Astrocyte of the cerebellum (primary cell): ENCODE results near the gene OXCT1.

Source experiments
- DNase-seq: peaks from one replicate; pipeline ENCODE4 v3.0.0-alpha.2; 2011; ENCODE audit warnings: low read depth
- H3K4me3 ChIP-seq: 2 replicates; pipeline ENCODE4 v1.5.1; 2011; ENCODE audit warnings: mild to moderate bottlenecking, low read depth, low read length, moderate library complexity
- in situ Hi-C: cut with HindIII; loops from 2 replicates; pipeline ENCODE4 v1.10.0; 2017; ENCODE audit warnings: low sequenced_read_pairs
- TF ChIP-seq, protein P1 (sequence below): IDR thresholded peaks from 2 replicates; pipeline ENCODE4 v1.5.1; 2012; ENCODE audit warnings: low read length, low read depth, moderate library complexity, mild to moderate bottlenecking; ENCODE audit errors: missing control alignments

OXCT1 gene

DNA sequence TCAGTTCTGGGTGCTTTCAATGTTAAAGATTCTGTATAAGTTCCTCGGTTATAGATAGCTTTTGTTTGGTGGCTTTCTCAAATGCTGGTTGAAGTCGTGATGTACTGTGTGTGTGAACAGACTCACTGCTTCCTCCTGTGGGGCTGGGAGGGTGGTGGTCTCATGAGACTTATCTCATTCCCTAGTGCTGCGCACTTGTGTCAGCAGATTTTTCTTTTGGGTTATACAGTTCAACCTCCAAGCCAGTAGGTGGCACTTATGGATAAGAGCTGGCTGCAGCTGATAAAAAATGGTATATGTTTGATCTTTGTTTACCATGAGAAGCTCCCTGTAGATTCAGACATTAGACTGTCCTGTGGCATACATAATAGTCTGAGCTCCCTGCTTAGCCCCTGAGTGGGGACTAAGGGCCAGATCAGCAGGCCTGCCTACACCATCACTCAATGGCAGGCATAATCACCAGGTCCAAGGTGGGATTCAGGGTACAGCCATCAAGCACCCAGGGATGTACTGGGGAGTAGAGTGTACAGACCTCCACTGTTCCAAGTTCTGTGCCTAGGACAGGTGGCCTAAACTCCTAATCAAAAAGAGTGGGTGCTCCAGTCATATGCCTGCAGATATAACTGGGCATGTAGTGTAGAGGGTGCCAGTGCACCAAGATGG lies 174.2 kb downstream of the OXCT1 start:
- no peak for DNase-seq
- H3K4me3 ChIP-seq = no peak overlapping the region
- TF ChIP-seq, protein P1, sequence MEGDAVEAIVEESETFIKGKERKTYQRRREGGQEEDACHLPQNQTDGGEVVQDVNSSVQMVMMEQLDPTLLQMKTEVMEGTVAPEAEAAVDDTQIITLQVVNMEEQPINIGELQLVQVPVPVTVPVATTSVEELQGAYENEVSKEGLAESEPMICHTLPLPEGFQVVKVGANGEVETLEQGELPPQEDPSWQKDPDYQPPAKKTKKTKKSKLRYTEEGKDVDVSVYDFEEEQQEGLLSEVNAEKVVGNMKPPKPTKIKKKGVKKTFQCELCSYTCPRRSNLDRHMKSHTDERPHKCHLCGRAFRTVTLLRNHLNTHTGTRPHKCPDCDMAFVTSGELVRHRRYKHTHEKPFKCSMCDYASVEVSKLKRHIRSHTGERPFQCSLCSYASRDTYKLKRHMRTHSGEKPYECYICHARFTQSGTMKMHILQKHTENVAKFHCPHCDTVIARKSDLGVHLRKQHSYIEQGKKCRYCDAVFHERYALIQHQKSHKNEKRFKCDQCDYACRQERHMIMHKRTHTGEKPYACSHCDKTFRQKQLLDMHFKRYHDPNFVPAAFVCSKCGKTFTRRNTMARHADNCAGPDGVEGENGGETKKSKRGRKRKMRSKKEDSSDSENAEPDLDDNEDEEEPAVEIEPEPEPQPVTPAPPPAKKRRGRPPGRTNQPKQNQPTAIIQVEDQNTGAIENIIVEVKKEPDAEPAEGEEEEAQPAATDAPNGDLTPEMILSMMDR = peak; percentile 35
- in situ Hi-C loops = no loop called here

DNA sequence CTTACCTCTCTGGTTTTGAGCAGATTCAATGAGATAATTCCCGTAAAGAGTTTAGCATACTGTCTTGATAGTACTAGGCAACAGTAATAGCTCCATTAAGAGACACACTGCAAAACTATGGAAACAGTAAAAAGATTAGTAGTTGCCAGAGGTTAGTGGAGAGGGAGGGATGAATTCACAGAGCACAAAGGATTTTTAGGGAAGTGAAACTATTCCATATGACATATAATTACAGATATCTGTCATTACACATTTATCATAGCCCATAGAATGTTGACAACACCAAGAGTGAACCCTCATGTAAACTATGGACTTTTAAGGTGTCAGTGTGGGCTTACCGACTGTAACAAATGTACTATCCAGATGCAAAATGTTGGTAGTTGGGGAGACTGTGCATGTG lies 183.5 kb downstream of the OXCT1 start:
- H3K4me3 ChIP-seq = no peak overlapping the region
- no peak for DNase-seq
- TF ChIP-seq, protein P1 = no peak
- in situ Hi-C loops = no loop called here

DNA sequence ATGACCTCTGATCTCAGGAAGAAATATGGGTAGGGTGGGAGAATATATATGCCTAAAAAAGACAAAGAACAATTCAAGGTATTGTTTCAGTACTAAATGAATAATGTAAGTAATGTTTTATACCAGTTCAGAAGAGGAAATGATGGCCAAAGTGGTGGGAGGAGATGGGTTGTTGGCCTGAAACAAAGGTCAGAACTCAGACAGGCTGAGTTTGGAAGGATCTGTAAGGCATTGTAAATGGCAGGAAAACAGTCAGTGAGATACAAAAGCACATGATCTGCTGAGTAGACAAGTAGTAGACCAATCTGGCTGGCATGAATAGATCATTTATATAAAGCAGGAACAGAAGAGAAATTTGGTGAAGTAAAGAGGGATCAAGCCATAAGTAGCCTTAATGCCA lies 184.0 kb downstream of the OXCT1 start:
- no peak for DNase-seq
- TF ChIP-seq, protein P1 = no peak
- H3K4me3 ChIP-seq = no peak overlapping the region
- in situ Hi-C loops = no loop called here

DNA sequence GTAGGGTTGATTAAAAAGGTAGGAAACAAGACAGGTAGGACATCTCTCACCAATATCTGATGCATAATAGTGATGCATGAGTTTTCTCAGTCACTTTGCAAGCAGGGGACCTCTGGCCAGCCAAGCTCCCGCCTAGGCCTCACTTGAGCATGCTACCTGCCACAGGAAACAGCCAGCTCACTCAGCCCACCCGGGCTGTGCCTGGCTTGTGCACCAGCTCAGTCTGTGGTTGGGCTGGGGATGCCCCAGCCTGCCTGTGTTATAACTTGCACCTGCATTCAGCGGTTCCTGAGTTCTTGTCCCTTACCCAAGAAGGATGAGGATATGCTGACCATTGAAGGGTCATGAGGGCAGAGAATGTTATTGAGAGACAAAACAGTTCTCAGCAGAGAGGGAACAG lies 187.0 kb downstream of the OXCT1 start:
- in situ Hi-C loops = no loop called here
- TF ChIP-seq, protein P1 = no peak
- H3K4me3 ChIP-seq = no peak overlapping the region
- DNase-seq = no peak

DNA sequence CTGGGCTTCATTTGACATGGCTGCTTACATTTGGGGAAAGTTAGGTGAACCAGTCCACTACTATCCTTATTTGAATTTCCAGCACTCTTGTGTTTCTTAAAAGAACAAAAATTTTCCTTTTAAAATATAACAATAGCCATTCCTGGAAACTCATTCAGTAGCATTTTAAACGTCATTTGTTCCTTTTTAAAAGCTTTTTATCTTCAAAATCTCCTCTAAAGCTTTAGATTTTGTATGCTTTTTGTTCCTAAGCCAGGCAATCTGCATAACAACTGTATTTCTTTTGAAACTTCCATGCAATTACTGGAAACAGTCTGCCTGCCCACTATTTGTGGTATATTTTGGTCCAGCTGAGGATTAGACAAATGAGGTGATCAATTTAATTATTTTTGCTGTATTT lies 187.6 kb downstream of the OXCT1 start:
- TF ChIP-seq, protein P1 = no peak
- H3K4me3 ChIP-seq = no peak overlapping the region
- in situ Hi-C loops = no loop called here
- DNase-seq = no peak

DNA sequence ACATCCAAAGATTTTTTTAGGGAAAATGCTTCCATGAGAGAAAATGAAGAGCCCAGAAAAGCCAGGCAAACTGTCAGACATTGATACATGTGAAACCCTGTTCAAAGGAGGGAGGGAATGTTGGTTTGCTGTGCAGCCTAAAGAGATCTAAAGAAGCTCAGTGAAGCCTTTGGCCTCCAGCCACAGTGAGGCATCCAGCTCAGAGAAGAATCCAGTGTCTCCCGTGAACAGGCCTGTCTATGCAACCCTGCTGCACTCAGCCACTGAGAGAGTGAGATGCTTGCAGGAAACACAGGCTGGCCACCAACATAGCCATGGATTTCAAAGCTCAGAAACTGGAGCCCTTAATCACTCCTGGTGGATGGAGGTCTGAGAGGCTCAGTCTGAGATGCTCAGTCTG lies 188.4 kb downstream of the OXCT1 start:
- TF ChIP-seq, protein P1 = no peak
- H3K4me3 ChIP-seq = no peak overlapping the region
- no peak for DNase-seq
- in situ Hi-C loops = no loop called here
